Progenitor cell of endocrine pancreas (in vitro differentiated cells): ENCODE data around the gene ICAM2. TPM values are rescaled to one million over a fixed set of nuclear protein-coding genes. Genes with fewer than 3 reads are reported as not detected.

ENCODE experiments used
- DNase-seq: peaks from one replicate; pipeline ENCODE4 v3.0.0; 2021; ENCODE audit warnings: low spot score; ENCODE audit not compliant: unreplicated experiment
- H3K27ac Mint-ChIP-seq: 2 replicates; pipeline ENCODE4 v1.8.0; 2021; ENCODE audit warnings: mild to moderate bottlenecking, moderate library complexity, mixed read lengths
- H3K27me3 Mint-ChIP-seq: 2 replicates; pipeline ENCODE4 v1.8.0; 2021; ENCODE audit warnings: mixed read lengths
- H3K36me3 Mint-ChIP-seq: 2 replicates; pipeline ENCODE4 v1.8.0; 2022; ENCODE audit warnings: mixed read lengths; ENCODE audit not compliant: insufficient read depth
- H3K4me1 Mint-ChIP-seq: 2 replicates; pipeline ENCODE4 v1.8.0; 2021; ENCODE audit warnings: low read depth, mixed read lengths
- H3K4me3 Mint-ChIP-seq: 2 replicates; pipeline ENCODE4 v1.8.0; 2021; ENCODE audit warnings: low read depth, mild to moderate bottlenecking, moderate library complexity, mixed read lengths
- H3K9me3 Mint-ChIP-seq: 2 replicates; pipeline ENCODE4 v1.8.0; 2021; ENCODE audit warnings: low read depth, mixed read lengths
- CTCF ChIP-seq: fragments of 200-600 bp; sonication (generic); IDR thresholded peaks from one replicate; pipeline ENCODE4 v1.5.0; 2021; ENCODE audit warnings: antibody characterized with exemption, mild to moderate bottlenecking; ENCODE audit not compliant: unreplicated experiment
- total RNA-seq: library from RNA; stranded (reverse); gene quantifications from 2 replicates; pipeline ENCODE4 v1.2.1, GENCODE V29; 2021

The ICAM2 gene
- total RNA-seq, 1 donor from 2014 or later = 0.72 TPM

DNA sequence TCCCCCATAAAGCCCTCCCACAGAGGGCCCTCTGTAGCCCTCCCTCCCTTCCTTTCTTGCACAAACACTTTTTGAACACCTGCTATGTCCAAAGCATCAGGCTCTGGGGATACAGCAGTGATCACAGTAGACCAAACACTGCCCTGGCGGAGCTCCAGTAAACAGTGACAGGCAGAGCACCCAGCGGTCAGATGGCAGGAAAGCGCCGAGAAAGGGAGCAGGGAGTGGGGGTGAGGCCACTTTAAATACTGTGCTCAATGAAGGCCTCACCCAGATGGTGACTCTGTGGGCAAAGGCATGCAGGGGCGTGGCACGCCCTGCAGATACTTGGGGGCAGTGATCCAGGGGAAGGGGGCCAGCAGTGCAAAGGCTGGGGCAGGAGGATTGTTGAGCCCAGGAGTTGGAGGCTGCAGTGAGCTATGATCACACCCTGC is 14.7 kb downstream of the ICAM2 start:
- Mint-ChIP-seq H3K27me3 (peaks cover 17% of the 10 kb centered on the region), H3K36me3 (no peaks in the 10 kb centered on the region), H3K4me1 (peaks cover 8% of the 10 kb centered on the region), H3K27ac (no peak overlapping the region), H3K9me3 (peaks cover 5% of the 10 kb centered on the region), H3K4me3 (no peak overlapping the region)
- DNase-seq = no peak
- TF ChIP-seq CTCF = no peak

DNA sequence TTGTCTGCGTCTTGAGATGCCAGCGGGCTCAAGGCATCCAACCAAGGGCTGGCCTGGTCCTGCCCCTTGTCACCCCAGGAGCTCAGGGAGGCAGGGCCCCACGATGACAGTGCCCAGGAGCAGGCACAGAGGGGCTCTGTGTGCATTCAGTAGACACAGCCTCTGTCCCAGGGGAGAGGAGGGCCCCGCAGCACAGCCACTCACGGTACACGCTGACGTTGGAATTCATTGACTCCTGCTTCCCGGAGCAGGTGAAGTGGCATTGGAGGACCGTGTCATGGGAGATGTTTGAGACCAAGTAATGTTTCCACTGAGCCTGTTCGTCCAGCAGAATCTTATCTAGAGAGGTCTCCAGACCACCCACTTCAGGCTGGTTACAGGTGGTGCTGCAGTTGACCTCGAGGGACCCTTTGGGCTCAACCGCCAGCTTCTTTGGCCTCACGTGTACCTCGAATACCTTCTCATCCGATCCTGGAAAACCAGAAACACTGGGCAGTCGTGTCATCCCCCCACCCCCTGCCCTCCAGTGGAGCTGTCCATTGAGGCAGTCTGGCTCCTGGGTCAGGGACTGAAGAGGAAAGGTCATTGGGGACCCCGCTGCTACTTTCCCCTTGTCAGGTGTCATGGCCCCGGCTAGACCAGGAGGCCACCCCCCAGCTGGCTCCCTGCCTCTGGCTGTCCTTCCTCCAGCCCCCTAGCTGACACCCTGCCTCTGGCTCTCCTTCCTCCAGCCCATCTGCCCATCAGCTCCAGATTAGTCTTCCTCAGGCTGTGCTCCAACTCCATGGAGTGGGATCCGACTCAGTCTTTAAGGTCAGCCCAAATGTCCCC is 15.3 kb downstream of the ICAM2 start:
- TF ChIP-seq CTCF = no peak
- peaks cover 16% of the 10 kb centered on the region for H3K27me3 Mint-ChIP-seq
- no peaks in the 10 kb centered on the region for H3K36me3 Mint-ChIP-seq
- peaks cover 8% of the 10 kb centered on the region for H3K4me1 Mint-ChIP-seq
- DNase-seq = no peak
- H3K27ac Mint-ChIP-seq = no peak overlapping the region
- H3K4me3 Mint-ChIP-seq = no peak overlapping the region
- peaks cover 4% of the 10 kb centered on the region for H3K9me3 Mint-ChIP-seq

- H3K27ac Mint-ChIP-seq = no peak overlapping the region
- H3K27me3 Mint-ChIP-seq = peaks cover 17% of the 10 kb centered on the region
- no peak for DNase-seq
- no peak overlapping the region for H3K4me3 Mint-ChIP-seq
- peaks cover 8% of the 10 kb centered on the region for H3K4me1 Mint-ChIP-seq
- no peaks in the 10 kb centered on the region for H3K36me3 Mint-ChIP-seq
- no peaks in the 10 kb centered on the region for H3K9me3 Mint-ChIP-seq
- TF ChIP-seq CTCF = no peak
Observed at GRCh38 chr17:64004218-64004770, 16.1 kb downstream of the ICAM2 start.

- Mint-ChIP-seq H3K27me3 (peaks cover 19% of the 10 kb centered on the region), H3K4me1 (peaks cover 8% of the 10 kb centered on the region), H3K36me3 (no peaks in the 10 kb centered on the region), H3K9me3 (no peaks in the 10 kb centered on the region), H3K27ac (no peak overlapping the region), H3K4me3 (no peak overlapping the region)
- DNase-seq = no peak
- TF ChIP-seq CTCF = no peak
Observed at GRCh38 chr17:64003526-64004121, 16.8 kb downstream of the ICAM2 start.

DNA sequence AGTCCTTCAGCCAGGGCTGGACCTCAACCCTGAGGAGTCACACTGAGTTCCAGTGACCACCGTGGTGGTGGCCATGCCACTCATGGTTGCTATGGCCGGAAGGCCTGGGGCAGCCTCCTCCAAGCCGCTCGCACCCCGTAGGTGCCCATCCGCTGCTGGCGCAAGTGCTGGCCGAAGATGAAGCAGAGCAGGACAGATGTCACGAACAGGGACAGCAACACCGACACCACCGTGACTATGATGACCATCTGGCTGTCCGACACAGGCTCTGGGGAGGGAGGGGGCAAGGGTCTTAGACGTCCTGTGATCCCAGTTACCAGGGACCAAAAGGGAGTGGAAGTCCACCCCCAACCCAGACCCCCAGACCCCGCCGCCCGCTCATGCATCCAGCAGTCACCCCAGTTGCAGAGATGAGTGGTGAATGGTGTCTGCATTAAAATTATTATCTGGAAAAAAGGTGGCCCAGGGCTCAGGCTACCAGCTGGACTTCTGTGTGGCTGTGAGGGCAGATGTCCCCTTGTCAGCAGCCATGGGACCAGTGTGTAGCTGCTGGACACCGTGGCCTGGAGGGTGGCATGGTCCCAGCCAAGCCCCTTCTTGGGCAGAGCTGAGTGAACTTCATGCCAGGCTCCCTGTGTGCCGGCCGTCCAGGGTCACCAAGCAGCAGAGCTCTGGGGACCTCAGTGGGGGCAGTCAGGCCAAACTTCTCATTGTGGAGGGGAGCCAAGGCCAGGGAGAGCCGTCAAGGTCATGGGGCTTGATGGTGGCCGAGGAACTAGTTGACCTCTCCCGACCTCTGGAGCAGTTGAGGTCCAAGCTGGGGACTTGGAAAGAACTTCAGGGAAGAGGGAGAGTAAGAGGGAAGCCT is 17.5 kb downstream of the ICAM2 start:
- H3K27me3 Mint-ChIP-seq = peaks cover 20% of the 10 kb centered on the region
- DNase-seq = no peak
- H3K36me3 Mint-ChIP-seq = no peaks in the 10 kb centered on the region
- H3K27ac Mint-ChIP-seq = no peak overlapping the region
- no peak for TF ChIP-seq CTCF
- H3K4me3 Mint-ChIP-seq = no peak overlapping the region
- H3K9me3 Mint-ChIP-seq = no peaks in the 10 kb centered on the region
- H3K4me1 Mint-ChIP-seq = peaks cover 10% of the 10 kb centered on the region
